MV-4-11 (cell line): Measurements from ENCODE around the gene TNFAIP2.

Experiments
- DNase-seq: peaks from one replicate; lab custom pipeline; 2025; lab: John Stamatoyannopoulos, UW

The TNFAIP2 gene

DNA sequence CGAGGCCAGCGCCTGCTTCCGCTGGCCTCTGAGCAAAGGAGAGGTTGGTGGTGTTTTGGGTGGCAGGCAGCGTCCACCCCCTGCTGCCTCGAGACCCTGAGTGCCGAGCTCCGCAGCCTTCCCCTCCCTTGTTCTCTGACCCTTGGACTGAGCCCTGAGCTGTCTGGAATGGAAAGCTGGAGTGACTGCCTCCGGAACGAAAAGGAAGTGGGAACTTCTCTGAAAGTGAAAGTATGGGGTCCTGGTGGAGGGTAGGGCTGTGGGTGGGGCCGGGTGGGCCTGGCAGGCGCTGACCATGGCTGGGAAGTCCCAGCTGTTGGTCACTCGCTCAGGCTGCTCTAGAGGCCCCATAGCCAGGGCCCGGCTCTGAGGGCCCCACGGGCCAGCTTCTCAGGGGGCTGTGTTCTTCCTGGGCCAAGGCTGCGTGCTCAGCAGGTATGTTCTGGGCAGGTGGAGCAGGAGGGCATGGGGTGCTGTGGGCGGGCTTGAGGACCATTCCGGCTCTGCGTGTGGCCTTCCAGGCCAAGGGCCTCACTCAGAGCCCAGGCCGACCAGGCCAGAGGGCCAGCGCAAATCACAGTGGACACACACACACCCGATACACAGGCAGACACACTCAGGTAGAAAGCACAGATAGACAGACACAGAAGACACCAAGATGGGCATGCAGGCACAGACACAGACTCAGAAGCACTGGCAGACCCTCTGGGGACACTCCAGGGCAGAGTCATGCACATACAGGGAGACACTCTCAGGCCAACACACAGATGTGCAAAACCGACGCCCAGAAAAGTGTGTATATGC is 28.7 kb upstream of the TNFAIP2 start, which contains the start of gene EXOC3L4:
Gene EXOC3L4, plus strand, starts transcription at position 320 of the 804 bp plus-strand sequence. CDS start 5,495 bp downstream, outside the sequence.
- DNase-seq: peak; percentile 19

DNA sequence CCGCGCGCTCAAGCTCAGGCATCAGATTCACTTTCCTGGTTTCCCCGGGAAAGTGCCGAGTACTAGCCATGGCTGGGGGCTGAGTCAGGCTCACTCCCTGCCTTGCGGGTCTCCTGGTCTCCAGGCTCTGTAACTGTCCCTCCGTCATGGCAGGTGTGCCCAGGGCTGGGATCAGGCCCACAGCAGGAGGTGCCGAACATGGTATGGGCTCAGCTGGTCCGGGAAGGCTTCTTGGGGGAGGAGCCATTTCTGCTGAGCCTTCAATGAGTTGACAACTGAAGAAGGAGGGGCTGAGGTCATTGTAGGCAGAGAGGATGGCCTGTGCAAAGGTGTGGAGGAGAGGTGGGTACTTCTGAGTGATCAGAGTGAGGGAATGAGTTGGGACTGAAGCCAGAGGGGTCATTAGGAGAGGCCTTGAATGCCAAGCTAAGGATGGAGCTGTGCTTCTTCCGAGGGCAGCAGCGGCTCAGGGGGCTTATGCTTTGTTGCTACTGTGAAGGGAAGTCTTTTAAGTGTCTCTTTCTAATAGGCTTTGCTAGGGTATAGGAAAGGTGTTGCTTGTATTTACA is 28.0 kb upstream of the TNFAIP2 start:
- no peak for DNase-seq

DNA sequence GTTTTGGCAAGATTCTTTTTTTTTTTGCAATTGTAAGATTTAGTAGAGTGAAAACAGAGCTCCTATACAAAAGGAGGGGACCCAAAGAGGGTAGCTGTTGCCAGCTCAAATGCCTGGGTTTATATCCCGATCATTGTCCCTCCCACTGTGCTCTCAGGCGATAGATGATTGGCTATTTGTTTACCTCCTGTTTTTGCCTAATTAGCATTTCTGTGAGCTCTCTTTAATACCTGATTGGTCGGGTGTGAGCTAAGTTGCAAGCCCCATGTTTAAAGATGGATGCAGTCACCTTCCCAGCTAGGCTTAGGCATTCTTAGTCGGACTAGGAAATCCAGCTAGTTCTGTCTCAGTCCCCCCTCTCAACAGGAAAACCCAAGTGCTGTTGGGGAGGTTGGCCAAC is 26.9 kb upstream of the TNFAIP2 start:
- no peak for DNase-seq

DNA sequence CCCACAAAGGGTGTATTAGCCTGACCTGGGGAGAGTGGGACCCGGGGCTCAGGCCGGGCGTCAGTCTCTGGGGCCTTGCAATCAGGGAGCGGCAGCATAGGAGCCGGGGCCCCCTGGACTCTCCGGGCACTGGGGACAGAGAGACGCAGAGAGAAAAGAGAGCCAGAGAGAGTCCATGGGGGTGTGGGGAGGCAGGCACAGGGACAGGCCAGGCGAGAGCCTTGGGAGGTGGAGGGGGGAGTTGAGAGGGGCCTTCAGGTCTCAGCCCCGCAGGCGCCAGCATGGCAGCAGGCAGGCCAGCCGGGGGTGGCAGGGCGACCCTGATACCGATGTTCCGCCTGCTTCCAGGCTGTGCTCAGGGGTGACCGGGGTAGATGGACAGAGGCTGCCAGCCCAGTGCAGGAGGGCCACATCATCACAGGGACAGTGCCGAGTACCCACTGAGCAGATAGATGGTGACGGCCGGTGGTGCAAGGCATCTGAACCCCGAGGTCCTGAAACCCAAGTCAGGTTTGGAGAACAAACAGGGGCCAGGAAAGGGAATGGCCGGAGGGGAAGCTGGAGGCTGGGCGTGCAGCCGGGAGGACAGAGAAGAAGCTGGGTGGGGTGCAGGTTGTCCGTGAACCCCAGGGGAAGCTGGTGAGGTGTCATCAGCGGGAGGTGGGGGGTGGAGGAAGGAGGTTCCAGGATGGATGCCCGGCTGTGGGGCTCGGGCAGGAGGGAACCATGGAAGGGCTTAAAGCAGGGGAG is 25.8 kb upstream of the TNFAIP2 start:
- DNase-seq: no peak

DNA sequence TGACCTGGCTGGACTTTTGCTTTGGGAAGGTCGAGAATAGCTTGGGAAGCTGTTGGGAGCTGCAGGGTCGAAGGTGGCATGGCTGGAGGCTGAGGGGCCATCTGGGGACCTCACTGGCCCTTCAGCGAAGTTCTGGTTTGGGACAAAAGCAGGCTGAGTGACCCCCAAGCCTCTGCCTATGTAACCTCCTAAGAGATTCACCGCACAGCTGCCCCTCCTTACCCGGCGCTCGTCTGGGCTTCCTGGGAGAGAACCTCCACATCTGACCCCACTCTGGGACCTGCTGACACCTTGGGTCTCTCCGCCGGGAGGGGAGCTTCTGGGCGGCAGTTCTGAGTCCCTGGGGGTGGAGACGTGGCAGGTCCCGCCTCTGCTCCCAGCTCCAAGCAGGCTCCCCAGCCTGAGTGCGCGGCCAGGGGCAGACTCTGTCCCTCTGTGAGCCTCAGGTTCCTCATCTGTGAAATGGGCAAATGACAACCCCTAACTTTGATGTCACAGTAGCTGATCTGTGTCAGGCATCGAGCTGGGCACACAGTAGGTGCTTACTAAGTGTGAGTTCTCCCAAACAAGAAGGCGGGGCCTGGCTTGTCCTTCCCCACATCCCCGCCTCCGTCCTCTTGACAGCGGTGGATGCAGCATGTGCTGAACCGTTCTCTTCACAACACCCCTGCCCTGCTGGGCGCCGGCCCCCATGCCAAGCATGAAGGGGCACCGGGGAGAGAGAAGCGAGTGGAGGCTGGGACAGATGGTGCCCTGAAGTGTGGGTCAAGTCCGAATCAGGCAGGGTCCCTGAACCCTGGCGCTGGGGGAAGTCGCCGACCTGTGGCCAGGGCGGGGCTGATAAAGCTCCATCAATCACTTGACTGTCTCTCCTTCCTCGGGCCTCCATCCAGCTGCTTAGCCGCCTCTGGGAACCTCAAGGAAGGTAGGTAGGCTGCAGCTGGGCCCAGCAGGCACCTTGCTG is 25.0 kb upstream of the TNFAIP2 start:
- no peak for DNase-seq

DNA sequence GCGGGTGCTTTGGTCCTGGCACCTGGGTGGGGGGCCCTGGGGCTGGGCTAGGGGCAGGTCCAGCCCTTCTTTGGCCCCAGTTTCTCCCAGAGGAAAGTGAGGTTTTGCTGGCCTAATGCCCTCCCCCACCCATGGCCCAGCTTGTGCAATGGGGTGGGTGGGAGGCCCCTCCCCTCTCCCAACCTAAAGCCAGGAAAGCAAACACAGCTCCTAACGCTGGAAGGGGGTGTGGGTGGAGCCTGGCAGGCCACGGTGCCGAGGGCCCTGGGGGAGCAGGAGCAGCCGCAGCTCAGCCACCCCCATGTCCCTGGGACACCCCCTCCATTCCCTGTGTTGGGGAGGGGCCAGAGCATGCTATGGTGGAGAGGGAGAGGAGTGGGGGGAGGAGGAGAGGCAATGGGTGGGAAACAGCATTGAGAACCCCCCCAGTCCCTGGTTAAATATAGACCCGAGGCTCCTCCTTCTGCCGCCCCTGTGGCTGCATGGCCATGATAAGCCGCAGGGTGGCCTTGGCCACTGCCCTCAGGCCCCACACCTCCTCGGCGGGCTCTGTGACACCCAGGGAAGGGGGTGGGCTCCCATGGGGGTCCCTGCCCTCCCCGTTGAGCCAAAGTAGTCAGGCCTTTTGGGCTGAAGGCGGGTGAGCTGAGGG is 24.1 kb upstream of the TNFAIP2 start:
- no peak for DNase-seq

DNA sequence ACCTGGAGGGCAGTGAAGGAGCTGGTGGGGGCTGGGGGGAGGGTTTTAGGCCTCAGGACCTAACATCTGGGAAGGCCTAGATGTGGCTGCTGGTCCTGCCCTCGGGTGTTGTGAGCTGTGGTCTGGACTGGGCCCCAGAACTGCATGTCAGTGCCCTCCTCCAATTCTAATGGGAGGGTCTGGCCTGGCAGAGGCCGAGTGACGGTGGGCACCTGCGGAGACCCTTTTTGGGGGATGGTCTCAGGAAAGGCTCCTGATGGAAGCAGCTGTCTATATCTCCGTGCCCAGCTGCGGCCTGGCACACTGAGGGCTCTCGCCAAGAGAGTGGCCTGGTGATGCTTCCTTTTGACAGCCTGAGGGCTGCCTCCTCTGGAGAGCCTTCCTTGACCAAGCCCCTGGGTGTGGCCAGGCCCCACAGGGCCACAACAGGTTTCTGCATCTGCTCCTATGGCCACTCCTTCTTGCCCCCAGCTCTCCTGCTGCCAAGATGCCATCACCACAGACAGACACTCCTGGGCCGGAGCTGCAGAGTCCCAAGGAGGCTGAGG is 23.5 kb upstream of the TNFAIP2 start:
- no peak for DNase-seq

DNA sequence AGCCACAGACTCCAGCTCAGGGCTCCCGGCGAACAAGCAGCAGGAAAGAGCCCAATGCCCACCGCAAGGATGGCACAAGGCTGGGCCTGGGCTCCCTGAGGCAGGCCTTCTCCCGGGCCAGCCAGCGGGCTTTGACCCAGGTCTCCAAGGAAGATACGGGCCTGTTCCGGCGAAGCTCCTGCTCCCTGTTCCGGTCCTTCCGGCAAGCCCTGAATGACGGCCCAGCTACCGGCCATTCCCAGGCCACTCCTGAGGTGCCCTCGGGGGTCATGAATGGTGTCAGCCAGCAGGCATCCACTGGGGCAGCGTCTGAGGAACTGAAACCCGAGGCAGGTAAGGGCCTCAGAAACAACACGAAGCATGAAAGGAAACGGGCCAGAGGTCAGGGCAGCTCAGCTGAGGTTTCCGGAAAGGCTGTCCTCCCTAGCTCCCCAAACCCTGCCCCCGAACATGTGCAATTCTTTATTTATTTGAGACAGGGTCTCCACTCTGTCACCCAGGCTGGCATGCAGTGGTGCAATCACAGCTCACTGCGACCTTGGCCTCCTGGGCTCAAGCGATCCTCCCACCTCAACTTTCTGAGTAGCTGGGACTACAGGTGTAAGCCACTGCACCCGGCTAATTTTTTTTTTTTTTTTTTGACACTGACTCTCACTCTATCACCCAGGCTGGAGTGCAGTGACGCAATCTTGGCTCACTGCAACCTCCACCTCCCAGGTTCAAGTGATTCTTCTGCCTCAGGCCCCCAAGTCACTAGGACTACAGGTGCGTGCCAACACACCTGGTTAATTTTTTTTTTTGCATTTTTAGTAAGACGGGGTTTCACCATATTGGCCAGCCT is 22.8 kb upstream of the TNFAIP2 start:
- no peak for DNase-seq

DNA sequence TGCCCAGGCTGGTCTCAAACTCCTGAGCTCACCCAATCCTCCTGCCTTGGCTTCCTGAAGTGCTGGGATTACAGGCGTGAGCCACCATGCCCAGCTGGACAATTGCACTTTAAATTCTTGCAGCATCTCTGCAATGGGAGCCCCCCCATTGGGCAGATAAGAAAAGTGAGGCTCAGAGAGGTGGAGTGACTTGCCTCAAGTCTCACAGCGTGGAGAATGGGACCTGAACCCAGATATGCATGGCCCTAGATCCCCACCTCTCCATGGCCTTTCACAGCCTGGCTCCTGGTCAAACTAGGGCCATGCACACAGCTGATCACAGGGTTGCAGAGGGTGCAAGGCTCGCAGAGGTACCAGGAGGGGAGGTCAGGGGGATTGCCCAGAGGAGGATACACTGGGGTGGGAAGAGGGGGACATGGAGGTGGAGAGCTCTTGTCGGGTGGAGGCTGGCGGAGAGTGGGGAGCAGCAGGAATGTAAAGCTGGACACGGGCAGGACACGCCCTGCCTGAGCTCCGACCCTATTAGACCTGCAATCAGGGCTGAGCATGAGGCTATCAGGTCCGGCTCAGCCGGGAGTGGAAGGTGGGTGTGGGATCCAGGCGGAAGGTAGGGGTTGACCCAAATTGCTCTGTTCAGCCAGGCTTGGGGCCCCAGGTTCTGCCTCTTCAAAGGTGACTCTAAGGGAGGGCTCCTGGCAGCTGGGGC is 21.9 kb upstream of the TNFAIP2 start:
- no peak for DNase-seq

GRCh38 chr14:103101963-103102688 is 21.1 kb upstream of the TNFAIP2 start:
- DNase-seq: no peak

- no peak for DNase-seq
These were observed 20.5 kb upstream of the TNFAIP2 start for GRCh38 chr14:103102689-103103260.

DNA sequence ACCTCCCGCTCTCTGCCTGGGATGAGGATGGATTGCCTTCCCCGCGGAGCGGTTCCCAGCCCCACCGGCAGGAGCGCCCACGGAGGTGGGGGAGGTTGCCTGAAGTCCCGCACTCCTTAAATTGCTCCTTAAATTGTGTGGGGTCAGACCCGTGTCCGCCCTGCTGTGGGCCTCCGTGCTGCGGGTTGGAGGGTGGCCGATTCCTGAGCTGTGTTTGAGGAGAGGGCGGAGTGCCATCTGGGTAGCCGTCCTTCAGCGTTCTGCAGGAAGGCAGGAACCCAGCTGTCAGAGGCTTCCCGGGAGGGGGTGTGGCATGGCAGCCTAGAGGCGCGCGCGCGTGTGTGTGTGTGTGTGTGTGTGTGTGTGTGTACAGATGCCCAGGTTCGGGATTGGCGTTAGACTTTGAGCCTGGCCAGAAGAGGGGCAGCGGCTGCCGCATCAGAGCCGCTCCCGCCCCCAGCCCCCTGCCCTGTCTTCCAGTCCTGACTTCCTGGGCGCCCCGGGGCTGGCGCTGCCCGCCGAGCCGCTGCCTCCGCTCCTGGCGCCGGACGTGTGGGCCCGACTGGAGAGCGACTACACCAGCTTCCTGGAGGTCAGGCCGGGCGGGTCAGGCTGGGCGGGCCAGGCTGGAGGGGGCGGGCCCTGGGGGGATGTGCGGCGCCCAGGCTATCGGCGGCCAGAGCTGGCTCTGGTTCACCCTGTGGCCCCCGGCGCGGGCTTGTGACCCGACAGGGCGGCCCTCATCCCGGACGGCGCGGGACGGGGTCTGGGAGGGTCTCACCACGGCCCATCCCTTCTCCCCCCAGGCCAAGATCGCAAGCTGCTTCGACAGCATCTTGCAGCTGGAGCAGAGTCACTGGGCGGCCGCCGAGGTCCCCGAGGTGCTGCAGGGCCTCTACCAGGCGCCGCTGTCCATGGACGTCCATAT is 19.5 kb upstream of the TNFAIP2 start:
- peak; percentile 40 for DNase-seq

- no peak for DNase-seq
These were observed 18.9 kb upstream of the TNFAIP2 start for GRCh38 chr14:103104389-103104653.

- peak; percentile 34 for DNase-seq
These were observed 18.4 kb upstream of the TNFAIP2 start for GRCh38 chr14:103104654-103105452.

DNA sequence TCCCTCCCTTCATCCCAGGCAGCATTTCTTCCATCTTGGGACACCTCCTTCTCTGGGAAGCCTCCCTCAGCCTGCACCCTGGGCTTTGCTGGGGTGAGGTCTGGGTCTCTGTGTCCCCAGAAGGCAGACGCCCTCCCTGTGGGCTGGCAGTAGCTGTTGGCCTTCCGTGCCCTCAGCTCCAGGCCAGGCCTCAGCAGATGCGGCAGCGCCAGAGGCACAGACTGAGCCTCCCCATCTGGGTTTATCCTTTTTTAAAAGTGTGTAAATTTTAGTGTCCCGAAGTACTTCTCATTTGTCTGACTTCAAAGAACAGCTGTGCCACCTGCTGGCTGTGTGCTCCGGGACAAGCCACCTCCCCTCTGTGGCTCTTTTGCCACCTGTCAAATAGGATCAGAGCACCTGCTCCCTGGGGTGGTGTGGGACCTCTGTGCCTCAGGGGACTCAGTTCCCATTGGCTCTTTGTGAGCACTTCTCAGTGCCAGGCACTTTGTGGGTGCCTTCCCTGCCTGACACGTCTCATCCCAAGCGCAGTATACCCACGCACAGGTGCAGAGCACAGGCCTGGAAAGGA is 17.6 kb upstream of the TNFAIP2 start:
- DNase-seq: no peak

GRCh38 chr14:103107455-103107854 is 15.8 kb upstream of the TNFAIP2 start:
- no peak for DNase-seq
